Endometrium (tissue), 2 donors: ENCODE measurements around the gene SH3TC1.

Source experiments
- FAIRE-seq: peaks from 2 replicates; lab custom pipeline; 2012; peaks lifted over from hg19 to GRCh38; lab: Jason Lieb, UNC
- donor health status: control.
- donor health status: control.

The SH3TC1 gene

GRCh38 chr4:8198906-8199593 lies at the start of gene SH3TC1:
SH3TC1 (plus strand) TSS chr4:8199290; CDS start chr4:8205195, 5,905 bp downstream.
- FAIRE-seq = no peak

DNA sequence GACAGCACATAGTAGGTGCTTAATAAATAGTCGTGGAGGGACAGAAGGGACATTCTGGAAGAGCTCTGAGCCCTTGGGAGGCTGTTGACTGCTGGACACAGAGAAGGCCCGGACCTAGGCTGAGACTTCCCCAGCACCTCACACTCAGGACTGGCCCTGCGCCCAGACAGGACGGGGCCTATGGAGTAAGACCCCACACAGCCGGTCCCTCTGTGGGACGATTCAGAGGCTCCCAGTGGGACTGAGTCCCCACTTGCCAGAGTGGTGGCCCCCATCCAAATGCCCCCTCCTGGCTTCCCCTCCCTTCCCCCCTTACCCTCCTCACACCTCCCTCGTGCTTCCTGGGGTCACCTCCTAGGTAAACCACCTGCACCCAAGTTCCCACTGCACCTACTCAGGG lies 49.4 kb upstream of the SH3TC1 start:
- FAIRE-seq = no peak

DNA sequence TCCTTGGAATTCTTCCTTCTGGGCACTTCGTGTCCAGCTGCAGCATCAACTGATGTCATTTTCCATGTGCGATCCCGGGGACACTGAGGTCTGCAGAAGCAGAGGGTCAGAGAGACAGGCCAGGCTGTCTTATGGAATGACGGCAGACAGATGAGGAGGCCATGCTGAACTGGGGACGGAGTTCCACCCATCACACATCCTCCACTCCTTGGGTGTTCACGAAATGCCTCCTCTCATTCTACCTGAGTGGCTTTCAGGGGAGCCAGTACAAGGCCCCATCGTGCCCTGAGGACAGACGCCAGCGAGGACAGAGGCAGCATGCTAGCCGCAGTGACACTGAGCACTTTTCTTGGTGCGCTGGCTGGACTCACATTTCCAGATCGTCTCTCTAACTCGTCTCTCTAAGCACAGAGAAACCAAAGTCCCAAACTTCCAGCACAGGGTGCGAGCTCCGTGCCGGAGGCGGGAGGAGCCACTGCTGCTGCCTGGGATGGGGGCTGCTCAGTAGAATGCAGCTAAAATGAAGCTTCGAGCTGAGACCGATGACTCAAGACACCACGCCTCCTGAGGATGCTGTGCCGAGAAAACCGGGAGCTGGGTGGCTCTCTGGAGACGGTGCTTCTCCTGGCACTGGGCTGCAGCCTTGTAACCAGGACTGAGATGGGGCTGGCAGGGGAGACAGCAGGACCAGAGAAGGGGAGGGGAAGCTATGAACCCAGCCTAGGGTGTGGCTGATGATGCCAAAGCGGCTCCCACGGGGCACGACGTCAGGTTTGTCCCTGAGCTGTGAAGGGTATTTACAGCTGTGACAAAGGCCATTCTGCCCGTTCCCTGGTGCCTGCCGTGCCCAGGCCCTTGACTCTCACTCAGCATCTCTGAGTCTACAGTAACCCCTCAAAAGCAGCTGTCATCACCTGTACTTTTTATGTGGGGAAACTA lies 48.7 kb upstream of the SH3TC1 start:
- FAIRE-seq = no peak

DNA sequence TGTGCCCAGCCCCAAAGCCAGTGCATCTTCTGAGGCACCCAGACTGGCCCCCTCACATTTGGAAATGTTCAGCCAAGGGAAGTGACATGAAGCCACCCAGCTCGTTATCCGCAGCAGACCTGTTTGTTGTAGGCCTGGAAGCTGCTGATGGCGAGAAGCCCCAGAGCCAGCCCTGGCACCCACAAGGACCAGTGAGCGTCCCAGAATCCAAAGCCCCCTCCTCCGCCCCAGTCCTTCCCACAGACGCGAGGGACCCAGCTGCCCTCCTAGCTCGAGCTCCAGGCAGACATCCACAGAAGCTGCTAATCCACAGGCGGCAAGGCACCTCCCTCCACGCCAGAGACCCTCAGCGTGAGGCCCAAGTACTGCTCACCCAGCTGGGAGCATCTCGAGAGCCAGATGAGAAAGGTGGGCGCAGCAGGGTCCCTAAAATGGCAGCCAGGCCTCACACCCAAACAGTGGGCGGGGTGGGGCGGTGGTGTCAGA lies 47.9 kb upstream of the SH3TC1 start:
- no peak for FAIRE-seq

DNA sequence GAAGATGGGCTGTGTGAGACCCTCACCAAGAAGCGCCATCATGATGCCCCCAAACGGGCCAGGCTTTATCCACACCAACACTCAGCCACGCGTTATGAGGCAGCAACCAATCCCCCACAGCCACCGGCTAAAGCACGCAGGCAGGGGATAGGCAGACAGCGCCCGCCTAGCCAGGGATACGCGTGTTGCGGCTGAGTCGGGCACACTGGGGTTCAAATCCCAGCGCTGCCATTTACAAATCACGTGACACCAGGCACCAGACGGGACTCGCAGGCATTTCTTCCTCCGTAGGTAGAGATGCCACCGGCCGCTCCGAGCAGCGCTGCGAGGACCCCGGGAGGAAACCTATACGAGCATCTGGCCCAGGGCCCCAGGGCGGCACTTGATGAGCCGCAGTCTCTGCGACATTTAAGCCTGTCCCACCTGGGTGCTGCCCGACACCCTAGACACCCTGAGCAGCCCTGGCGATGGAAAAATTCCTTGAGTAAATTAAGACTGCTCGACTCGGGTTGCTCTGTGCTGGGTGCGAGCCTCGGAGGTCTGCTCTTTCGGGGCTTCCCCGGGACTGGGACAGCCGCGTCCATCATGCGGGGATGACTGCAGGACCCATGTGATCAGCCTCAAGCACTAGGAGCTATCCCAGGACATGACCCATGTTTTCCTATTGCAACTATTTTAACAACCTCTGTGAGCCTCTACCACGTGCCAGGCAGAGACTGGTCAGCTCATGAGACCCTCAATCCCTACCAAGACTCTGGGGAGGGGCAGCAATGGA lies 46.8 kb upstream of the SH3TC1 start:
- FAIRE-seq = no peak

- no peak for FAIRE-seq
These were observed 46.2 kb upstream of the SH3TC1 start for GRCh38 chr4:8152865-8153257.

DNA sequence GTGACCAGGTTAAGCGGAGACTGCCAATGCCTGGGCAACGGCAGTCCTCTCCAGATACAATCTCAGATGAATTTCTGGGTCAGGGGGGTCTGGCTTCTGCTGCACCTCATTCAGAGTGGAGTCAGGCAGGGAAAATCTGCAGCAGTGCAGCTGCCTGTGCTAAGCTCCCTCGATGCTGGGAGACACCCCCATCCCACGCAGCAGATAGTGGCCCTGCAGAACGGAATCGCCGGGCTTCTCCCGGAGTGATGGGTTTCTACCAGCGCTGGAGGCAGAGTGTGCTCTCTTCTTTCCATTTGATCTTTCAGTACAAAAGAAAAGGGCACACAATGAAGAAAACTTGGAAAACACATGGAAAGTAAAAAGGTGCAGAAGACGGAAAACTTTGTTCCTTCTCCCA lies 45.6 kb upstream of the SH3TC1 start:
- FAIRE-seq = no peak

DNA sequence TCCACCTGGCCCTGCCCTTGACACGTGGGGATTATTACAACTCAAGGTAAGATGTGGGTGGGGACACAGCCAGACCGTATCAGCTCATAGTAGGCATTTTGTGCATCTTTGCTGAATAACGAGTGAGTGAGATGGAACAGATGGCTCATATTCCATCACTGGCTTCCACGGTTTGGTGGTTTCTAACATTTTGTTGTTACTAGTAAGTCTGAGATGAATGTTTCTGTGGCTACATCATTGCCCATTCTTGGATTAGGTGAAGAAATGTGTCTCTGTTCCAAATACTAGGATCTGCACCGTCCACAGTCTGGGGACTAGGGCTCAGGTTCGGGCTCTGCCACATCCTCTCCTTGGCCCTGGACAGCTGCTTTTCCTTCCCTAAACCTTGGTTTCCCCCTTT lies 44.0 kb upstream of the SH3TC1 start:
- no peak for FAIRE-seq

DNA sequence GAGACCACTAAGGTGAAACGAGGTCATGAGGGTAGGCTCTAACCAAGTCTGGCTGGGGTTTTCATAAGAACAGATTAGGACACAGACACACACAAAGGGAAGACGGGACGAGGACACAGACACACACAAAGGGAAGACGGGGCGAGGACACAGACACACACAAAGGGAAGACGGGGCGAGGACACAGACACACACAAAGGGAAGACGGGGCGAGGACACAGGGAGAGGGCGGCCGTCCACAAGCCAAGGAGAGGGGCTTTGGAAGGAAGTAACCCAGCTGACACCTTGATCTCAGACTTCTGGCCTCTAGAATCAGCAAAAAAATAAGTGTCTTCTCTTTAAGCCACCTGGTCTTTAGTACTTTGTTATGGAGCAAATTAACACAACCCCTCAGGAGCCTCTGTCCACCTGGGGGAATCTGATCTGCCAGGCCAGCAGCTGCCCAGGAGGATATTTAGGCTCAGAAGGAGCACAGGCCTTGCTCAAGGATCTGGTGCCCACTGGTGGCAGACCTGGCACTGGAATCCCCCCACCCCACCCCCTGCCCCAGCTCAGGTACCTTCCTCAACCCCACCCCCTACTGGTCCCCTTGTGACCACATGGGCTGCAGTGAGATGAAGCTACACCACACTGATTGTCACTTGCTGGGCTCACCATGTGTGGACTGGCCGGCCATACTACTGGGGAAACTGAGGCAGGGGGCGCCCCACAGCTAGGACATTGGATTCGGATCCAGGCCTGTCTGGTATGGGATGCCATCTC lies 43.2 kb upstream of the SH3TC1 start:
- FAIRE-seq = no peak

DNA sequence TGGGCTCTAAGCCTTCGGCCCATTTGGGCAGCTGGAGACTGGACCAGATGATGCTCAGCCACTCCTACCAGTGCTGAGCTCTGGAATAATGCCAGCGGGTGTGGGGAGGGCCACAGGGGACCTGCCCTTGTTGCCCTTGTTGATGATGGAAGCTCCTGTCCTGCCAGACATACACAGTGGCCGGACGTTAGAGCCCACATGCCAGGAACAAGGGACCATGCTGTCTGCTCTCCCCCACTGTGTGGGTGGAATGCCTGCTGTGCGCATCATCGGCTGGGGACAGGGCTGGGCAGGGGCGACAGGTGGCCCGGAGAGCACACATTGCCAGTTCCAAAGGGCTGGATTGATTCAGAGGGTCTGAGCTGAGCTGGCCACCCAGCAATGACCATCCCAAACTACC lies 42.5 kb upstream of the SH3TC1 start:
- no peak for FAIRE-seq

- FAIRE-seq = no peak
These were observed 41.6 kb upstream of the SH3TC1 start for GRCh38 chr4:8157496-8157895.

GRCh38 chr4:8157944-8158709 lies 41.0 kb upstream of the SH3TC1 start:
- FAIRE-seq = no peak

GRCh38 chr4:8158710-8159536 lies 40.2 kb upstream of the SH3TC1 start, which contains the start of gene ABLIM2:
ABLIM2 (minus strand) TSS chr4:8158813; CDS start chr4:8158689, 124 bp downstream.
- FAIRE-seq = no peak

DNA sequence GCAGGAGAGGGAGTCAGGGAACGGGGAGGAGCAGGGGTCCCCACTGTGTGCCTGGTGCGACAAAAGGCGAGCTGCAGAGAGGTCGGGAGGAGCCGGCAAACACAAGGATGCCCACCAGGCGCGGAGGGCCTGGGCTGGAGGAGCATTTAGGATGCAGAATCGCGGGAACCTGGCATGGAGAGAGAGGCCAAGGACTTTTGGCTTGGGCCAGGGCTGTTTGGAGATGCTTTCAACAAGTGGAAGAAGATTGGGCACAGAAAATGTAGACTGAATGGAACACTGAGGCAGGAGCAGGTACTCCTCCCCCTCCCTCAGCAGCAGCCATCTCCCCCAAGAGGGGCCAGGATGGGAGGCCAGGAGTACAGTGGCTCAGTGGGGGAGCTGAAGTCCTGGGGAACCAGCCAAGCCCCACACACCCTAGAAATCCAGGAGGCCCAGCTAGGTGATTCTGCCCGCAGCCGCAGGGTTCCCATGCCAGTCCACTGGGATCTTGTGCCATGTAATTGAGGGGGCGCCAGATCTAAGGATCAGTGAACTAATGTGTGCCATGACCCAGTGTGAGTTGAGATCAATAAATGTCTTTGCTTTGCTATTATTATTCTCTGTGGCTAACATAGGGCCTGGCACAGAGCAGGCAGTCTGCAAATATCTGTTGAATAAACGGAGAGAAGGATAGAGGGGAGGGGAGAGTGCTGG lies 39.4 kb upstream of the SH3TC1 start:
- FAIRE-seq = no peak

DNA sequence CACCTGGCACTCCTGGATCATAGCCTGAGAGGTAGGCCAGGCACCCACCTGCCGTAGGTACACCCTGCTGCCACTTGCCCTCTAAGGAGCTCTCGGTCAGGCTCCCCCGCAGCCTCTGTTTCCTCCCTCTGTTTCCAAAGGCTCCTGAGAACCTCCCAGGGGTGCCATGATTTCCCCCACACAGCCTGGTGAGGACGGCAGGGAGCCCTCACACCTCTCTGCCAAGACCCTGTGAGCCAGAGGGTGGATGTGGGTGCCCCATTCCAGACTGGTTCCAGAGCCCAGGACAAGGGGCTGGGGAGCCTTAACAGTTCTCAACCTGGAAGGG lies 38.9 kb upstream of the SH3TC1 start:
- no peak for FAIRE-seq

DNA sequence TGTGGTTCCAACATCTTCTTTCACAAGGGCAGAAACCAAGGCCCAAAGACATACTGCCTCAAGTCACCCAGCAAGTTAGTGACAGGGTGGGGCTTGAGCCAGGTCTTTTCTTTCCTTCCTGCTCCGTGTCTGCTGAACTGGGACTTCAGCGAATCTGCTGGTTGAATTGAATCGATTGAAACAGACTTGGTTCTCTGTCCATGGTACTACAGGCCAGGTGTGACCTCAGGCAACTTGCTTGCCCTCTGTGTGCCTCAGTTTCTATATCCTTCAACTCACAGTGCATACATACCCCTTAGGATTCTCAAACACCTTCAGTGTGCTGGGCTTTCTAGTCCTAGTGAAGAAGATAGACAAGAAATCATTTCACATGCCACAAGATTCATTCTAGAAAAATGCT lies 38.5 kb upstream of the SH3TC1 start:
- no peak for FAIRE-seq

GRCh38 chr4:8162625-8163024 lies 36.5 kb upstream of the SH3TC1 start:
- no peak for FAIRE-seq

DNA sequence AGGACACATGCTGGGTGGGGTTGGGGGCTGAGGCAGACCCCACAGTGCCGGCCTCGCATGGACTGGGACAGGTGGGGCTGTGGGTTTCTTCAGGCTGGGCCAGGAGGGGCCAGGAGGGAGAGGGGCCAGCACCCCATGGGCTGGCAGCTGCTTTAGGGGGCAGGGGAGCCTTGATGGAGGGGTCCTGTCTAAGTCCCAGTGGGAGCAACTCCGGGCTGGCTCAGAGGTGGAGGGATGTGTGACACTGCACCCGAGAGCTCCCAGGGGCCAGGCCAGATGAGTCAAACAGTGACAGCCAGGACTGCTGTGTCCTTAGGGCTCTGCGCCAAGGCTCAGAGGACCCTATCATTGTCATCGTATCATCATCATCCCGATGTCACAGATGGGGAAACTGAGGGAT lies 36.1 kb upstream of the SH3TC1 start:
- FAIRE-seq = no peak

GRCh38 chr4:8163436-8164193 lies 35.5 kb upstream of the SH3TC1 start:
- no peak for FAIRE-seq
